HEK293T (cell line): ENCODE results near the gene NCMAP.

ENCODE experiments used
- BHLHE40 ChIP-seq: fragments of 450-650 bp; IDR thresholded peaks from 2 replicates; pipeline ENCODE4 v1.6.1; 2016; ENCODE audit warnings: mild to moderate bottlenecking, moderate library complexity, borderline replicate concordance
- CTBP1 ChIP-seq: fragments of 450-650 bp; IDR thresholded peaks from 2 replicates; pipeline ENCODE4 v1.6.1; 2016; ENCODE audit warnings: borderline replicate concordance
- NFRKB ChIP-seq: fragments of 450-650 bp; IDR thresholded peaks from 2 replicates; pipeline ENCODE4 v1.6.1; 2016; ENCODE audit warnings: mild to moderate bottlenecking, moderate library complexity

DNA sequence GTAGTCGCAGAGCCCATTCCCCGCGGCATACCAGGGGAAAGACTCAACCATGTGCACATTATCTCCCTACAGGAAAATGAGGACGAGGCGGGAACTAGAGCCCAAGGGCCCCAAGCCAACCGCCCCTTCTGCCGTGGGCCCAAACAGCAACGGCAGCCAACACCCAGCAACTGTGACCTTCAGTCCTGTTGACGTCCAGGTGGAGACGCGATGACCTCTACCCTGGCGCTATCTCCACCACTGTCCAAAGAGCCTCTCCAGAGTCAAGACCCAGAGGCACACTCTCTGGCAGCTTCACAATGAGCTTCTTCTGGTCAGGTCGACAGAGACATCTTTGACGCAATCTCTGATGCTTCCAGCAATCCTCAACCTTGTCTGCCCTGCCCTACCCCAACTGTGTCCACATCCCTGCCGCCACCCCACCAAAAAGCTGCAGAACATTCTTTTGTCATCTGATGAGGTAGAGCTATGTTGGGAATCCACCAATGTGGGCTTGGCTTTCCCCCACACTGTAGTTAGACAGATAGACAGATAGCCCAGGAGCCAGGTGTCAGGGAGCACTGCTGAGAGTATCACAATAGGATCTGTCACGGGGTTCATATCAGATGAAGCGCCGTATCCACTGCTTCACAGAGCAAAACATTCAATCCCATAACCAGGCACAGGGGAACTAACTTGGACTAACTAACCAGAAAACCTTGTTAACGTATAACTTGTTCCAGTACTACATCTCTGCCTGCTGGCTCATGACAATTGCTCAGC lies 49.8 kb downstream of the NCMAP start:
- TF ChIP-seq NFRKB (no peak), BHLHE40 (no peak), CTBP1 (no peak)
